Ovary (tissue), 9 donors: Measurements from ENCODE around the gene SNTB2. TPM values are rescaled to one million over a fixed set of nuclear protein-coding genes. Genes with fewer than 3 reads are reported as not detected.
A peak's percentile ranks its signal among the peaks of the same experiment; 100 is the strongest.

Experiments used
- DNase-seq, 5 donors: peaks; one replicate each; pipeline ENCODE4 v3.0.0-alpha.2; 2019 to 2020
- H3K27ac ChIP-seq, 2 donors: fragments of 200-600 bp; one replicate each; pipeline versions ENCODE4 v1.5.1 to v1.8.0; 2019 to 2022
- H3K27me3 ChIP-seq: fragments of 200-600 bp; one replicate; pipeline ENCODE4 v1.8.0; 2022
- H3K36me3 ChIP-seq: fragments of 200-600 bp; sonication (generic); one replicate; pipeline ENCODE4 v1.5.1; 2019
- H3K4me1 ChIP-seq: one replicate; pipeline ENCODE4 v1.8.1; 2013; ENCODE audit warnings: mild to moderate bottlenecking, moderate library complexity; ENCODE audit not compliant: insufficient read depth
- H3K4me3 ChIP-seq: fragments of 200-600 bp; sonication (generic); one replicate; pipeline ENCODE4 v1.5.1; 2017
- H3K9me3 ChIP-seq, 2 donors: fragments of 200-600 bp in 1 of 2; sonication (generic) in 1 of 2; one replicate each; pipeline versions ENCODE4 v1.5.1 to v1.8.1; 2013 to 2019; ENCODE audit warnings: mild to moderate bottlenecking in 1 of 2, moderate library complexity in 1 of 2
- EP300 ChIP-seq: sonication (generic); formaldehyde crosslinking; IDR thresholded peaks from one replicate; pipeline ENCODE4 v1.6.1; 2017; ENCODE audit warnings: antibody characterized with exemption
- POLR2A ChIP-seq: fragments of 450-650 bp; IDR thresholded peaks from one replicate; pipeline ENCODE4 v1.6.1; 2017; ENCODE audit warnings: antibody characterized with exemption, mild to moderate bottlenecking, moderate library complexity
- WGBS, 3 donors: extraction: QIAGEN DNeasy Blood & Tissue Kit in 1 of 3; methylation state at CpG; one replicate each; pipeline versions ENCODE4 v1.1.5 to v1.1.7; 2013 to 2017; 5-methylcytosine and 5-hydroxymethylcytosine counted together
- intact Hi-C, 4 donors: fragments of 100-400 bp; cut with DNase I; formaldehyde crosslinking; loops; one replicate each; pipeline versions ENCODE4 v1.11.0 to v1.15.1; 2022 to 2023
- polyA plus RNA-seq, 2 donors: library from polyadenylated mRNA; stranded (reverse); fragments of 200-250 nt in 1 of 2; fragments of 350-450 nt in 1 of 2; fragmentation: Illumina TruSeq in 1 of 2; extraction: RNeasy Lipid Tissue Mini Kit (QIAGEN cat#74804) in 1 of 2; gene quantifications; one replicate each; pipeline ENCODE4 v1.2.3, GENCODE V29; 2013 to 2014
- total RNA-seq, 7 donors: library from RNA; depleted of rRNA in 2 of 7; stranded (reverse); fragments of >200 nt in 2 of 7; fragmentation: NEBNext Ultra II Directional in 3 of 7; extraction: Animal tissue kit (Norgen Biotek cat#: 25700) in 3 of 7; gene quantifications; one replicate each; pipeline versions ENCODE4 v1.1.0 to v1.2.4, GENCODE V29; 2016 to 2023
- TF ChIP-seq, protein P1 (sequence below), 3 donors: fragments of 450-650 bp in 2 of 3; fragments of 200-600 bp in 1 of 3; IDR thresholded peaks; one replicate each; pipeline versions ENCODE4 v1.5.1 to v1.8.0; 2016 to 2022; ENCODE audit warnings: antibody characterized with exemption in 3 of 3, mild to moderate bottlenecking in 1 of 3
- donor health status: DM: no; HTN: no; CAD: no; lungs with moderate emphysema.
- donor health status: DM: no; HTN: no; CAD: no.
- donor health status: Bipolar disorder and iron deficiency.
- donor health status: DM: yes; HTN: yes; CAD: no.
- donor health status: DM: no; HTN: no; CAD: no.
- donor health status: DM: yes; HTN: yes; CAD: no.

SNTB2 gene
- total and polyA plus RNA-seq, 9 donors = 9.4 to 51.8 (median 36.9) TPM

GRCh38 chr16:69327585-69328310, 140.8 kb downstream of the SNTB2 start:
- WGBS, 3 donors = 87 to 92% (median 91%) methylated on average over 14 of the region's 14 CpGs
- H3K27me3 ChIP-seq = no peaks in the 10 kb centered on the region
- H3K36me3 ChIP-seq = no peaks in the 10 kb centered on the region
- H3K4me3 ChIP-seq = no peak overlapping the region
- no peak overlapping the region for H3K27ac ChIP-seq
- no peak for DNase-seq
- peaks cover 3% of the 10 kb centered on the region for H3K4me1 ChIP-seq
- TF ChIP-seq EP300 = no peak
- TF ChIP-seq, protein P1, sequence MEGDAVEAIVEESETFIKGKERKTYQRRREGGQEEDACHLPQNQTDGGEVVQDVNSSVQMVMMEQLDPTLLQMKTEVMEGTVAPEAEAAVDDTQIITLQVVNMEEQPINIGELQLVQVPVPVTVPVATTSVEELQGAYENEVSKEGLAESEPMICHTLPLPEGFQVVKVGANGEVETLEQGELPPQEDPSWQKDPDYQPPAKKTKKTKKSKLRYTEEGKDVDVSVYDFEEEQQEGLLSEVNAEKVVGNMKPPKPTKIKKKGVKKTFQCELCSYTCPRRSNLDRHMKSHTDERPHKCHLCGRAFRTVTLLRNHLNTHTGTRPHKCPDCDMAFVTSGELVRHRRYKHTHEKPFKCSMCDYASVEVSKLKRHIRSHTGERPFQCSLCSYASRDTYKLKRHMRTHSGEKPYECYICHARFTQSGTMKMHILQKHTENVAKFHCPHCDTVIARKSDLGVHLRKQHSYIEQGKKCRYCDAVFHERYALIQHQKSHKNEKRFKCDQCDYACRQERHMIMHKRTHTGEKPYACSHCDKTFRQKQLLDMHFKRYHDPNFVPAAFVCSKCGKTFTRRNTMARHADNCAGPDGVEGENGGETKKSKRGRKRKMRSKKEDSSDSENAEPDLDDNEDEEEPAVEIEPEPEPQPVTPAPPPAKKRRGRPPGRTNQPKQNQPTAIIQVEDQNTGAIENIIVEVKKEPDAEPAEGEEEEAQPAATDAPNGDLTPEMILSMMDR (IDR thresholded peaks at IDR 0.05) = no peak
- TF ChIP-seq POLR2A = no peak
- intact Hi-C loops = no loop called here
- no peaks in the 10 kb centered on the region for H3K9me3 ChIP-seq

DNA sequence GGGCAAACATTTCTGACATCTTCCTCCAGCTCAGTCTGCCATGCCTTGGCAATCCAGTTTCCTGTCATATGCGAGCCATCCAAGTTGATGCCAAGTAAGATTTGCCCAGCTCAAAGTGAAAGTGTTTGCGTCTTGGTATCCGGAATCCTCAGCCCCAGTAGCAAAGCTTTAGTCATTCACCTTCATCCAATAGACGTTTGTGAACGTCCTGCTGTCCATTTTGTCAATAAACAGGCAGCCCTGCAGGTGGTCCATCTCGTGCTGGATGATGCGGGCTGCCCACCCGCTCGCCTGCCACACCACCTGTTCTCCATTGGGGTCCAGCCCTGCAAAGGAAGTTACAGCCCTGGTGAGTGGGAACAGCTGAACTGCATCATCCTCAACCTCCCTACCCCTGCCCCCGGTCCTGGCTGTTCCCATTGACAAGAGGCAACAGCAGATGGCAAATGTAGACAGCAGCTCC, 141.9 kb downstream of the SNTB2 start:
- 38 to 55% (median 39%) methylated on average over 10 of the region's 10 CpGs for WGBS, 3 donors
- no peaks in the 10 kb centered on the region for H3K36me3 ChIP-seq
- TF ChIP-seq, protein P1 (IDR thresholded peaks at IDR 0.05) = no peak
- TF ChIP-seq EP300 (no peak), POLR2A (no peak)
- H3K4me1 ChIP-seq = peaks cover 3% of the 10 kb centered on the region
- no peaks in the 10 kb centered on the region for H3K27me3 ChIP-seq
- H3K9me3 ChIP-seq = no peaks in the 10 kb centered on the region
- no peak overlapping the region for H3K27ac ChIP-seq
- intact Hi-C loops = no loop called here
- no peak overlapping the region for H3K4me3 ChIP-seq
- DNase-seq = no peak

DNA sequence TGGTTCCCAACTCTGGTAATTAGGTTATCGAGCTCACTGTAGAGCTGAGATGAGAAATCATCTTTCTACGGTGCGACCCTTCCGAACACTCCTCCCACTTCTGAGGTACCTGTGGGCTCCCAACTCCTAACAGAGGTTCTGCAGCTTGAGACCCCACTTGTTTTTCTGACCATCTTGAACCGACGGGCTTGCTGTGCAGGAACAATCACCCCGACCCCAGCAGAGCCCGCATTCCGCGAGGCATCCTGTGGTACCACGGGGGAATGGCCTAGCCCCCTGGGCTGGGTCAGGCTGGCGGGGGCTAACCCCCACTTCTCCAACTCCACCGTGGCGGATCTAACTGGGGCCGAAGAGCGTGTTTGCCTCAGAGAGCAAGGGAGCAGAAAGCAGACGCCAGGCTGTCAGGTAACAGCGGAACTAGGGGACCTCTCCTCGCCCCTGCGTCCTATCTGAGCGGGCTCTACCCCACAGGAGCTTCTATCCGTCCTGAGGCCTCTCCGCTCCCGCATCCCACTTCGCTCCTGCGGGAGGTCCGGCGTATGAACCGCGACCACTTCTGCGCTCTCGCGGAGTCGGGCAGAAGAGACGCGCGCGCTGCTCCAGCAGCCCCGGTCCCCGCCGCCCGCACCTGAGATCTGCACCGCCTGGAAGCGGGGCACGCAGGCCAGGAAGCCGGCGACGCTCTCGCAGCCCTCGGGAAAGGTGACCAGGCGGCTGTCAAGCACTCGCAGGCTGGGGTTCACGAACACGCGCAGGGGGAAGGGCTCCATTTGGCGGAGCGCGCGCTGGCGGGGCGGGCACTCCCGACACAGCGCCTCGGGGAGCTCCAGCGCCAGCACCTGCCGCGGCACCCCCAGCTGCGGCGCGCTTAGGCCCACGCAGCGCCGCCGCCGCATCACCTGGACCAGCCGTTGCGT, 142.7 kb downstream of the SNTB2 start:
- no peaks in the 10 kb centered on the region for H3K9me3 ChIP-seq
- H3K36me3 ChIP-seq = no peaks in the 10 kb centered on the region
- peaks cover 3% of the 10 kb centered on the region for H3K4me1 ChIP-seq
- intact Hi-C loops = no loop called here
- peak in 4 of 5 donors; percentile 28 to 66 (median 40) for DNase-seq
- H3K4me3 ChIP-seq = peak overlapping the region; percentile 91
- WGBS, 3 donors = 4 to 7% (median 7%) methylated on average over 57 to 77 of the region's 77 CpGs
- H3K27ac ChIP-seq = peak overlapping the region in 1 of 2 donors; percentile 80
- TF ChIP-seq EP300 = no peak
- TF ChIP-seq, protein P1 (IDR thresholded peaks at IDR 0.05) = no peak
- no peak for TF ChIP-seq POLR2A
- no peaks in the 10 kb centered on the region for H3K27me3 ChIP-seq

DNA sequence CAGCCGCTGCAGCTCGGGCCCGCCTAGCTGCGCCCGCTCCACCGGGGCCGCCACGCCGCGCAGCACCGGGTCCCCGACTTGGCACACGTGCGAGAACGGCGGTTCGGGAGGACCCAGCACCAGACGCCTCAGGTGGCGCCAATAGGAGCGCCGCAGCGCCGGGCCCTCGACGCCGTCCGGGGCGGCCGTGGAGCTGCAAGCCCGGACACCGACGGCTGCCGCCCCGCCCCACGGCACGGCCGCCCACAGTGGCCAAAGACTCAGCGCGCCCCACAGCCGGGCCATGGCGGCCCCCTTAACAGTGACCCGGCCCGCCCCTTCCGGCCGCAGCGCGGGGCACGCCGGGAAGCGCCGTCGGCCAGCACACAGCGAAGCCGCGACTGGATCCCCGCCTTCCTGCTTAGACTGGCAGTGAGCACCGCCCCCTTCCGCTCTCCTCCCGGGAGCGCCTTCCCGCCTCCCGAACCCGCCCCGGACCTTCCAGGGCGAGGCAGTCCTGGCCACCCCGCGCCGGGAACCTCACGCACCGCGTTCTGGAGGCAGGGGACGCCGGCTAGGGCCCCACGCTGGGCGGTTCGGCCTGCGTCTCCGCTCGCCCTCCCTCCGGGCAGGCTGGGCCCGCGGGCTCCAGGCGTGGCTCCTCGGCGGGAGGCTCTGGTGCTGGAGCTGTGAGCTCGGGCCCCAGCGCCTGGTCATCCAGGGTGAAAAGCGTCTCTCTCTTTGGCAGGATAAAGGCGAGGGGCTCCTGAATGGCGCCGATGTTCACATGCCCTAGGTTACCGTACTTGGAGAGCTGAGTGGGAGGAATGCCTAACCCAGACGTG, 143.5 kb downstream of the SNTB2 start, which contains the start of gene PDF:
TSS of gene PDF (minus strand) at position 303 of the 824 bp plus-strand sequence. CDS start at position 285, 18 bp downstream.
- TF ChIP-seq POLR2A = peak; percentile 38
- no peak for TF ChIP-seq EP300
- TF ChIP-seq, protein P1 (IDR thresholded peaks at IDR 0.05) = peak in 2 of 3 donors; percentile 6 to 34
- peak; percentile 91 to 95 (median 92) for DNase-seq
- Histone ChIP-seq H3K4me3 (peak within 1 kb of the TSS; percentile 91), H3K27me3 (no peaks in the 10 kb centered on the region), H3K4me1 (peaks cover 3% of the 10 kb centered on the region), H3K27ac (peak within 1 kb of the TSS; percentile 52 to 80), H3K36me3 (no peaks in the 10 kb centered on the region), H3K9me3 (no peaks in the 10 kb centered on the region)
- intact Hi-C loops = no loop called here
- WGBS, 3 donors = 0 to 1% (median 1%) methylated on average over 55 to 93 of the region's 93 CpGs
